HepG2 (cell line): Measurements from ENCODE around the gene RIMBP3C. TPM values are rescaled to one million over a fixed set of nuclear protein-coding genes. Genes with fewer than 3 reads are reported as not detected.

Experiments used
- ATAC-seq: fragments of 200-7000 bp; cut with Tn5 transposase; 3 replicates; pipeline ENCODE4 v1.9.1; 2020; ENCODE audit warnings: mild to moderate bottlenecking, moderate library complexity
- BruUV-seq: library from RNA; stranded (reverse); fragments of 400-500 nt; replicated peaks from 2 replicates; lab custom pipeline; 2021; lab: Mats Ljungman, UMichigan
- CTCF ChIA-PET: fragments of 300-600 bp; formaldehyde crosslinking; extraction: SDS; loops from one replicate; lab custom pipeline; 2021; ENCODE audit warnings: low total read pairs, inconsistent platforms, low intra/inter-chr PET ratio; lab: Yijun Ruan, JAX
- POLR2A ChIA-PET: fragments of 350-600 bp; sonication (Branson Sonifier 250); formaldehyde crosslinking; loops from one replicate; lab custom pipeline; 2020; ENCODE audit warnings: antibody characterized with exemption, inconsistent platforms; lab: Yijun Ruan, JAX
- DNase-seq: peaks from one replicate; pipeline ENCODE4 v3.0.0-alpha.2; 2015; ENCODE audit warnings: low spot score
- FAIRE-seq: peaks from 3 replicates; lab custom pipeline; 2011; peaks lifted over from hg19 to GRCh38; lab: Jason Lieb, UNC
- H2AFZ ChIP-seq: one replicate; pipeline ENCODE4 v1.6.1; 2011; ENCODE audit warnings: low read length, inconsistent platforms
- H3K27ac ChIP-seq: fragments of 300-600 bp; 3 replicates; pipeline ENCODE4 v1.8.0; 2011; ENCODE audit warnings: mixed run types, mild to moderate bottlenecking, mixed read lengths, low read length, inconsistent platforms; ENCODE audit not compliant: insufficient read depth; ENCODE audit errors: extremely low read length
- H3K27me3 ChIP-seq, 2 experiments: fragments of 200-600 bp in 1 of 2; 2 replicates in 1 of 2; 3 replicates in 1 of 2; pipeline versions ENCODE4 v1.6.0 to v1.8.0; 2011; ENCODE audit warnings: low read length in 2 of 2, mild to moderate bottlenecking in 2 of 2, moderate library complexity in 2 of 2, inconsistent platforms in 1 of 2; ENCODE audit not compliant: insufficient read depth in 2 of 2, control insufficient read depth in 1 of 2
- H3K36me3 ChIP-seq, 2 experiments: fragments of 200-600 bp in 1 of 2; replicated peaks in 1 of 2; 2 replicates in 1 of 2; 3 replicates in 1 of 2; pipeline versions ENCODE4 v1.5.1 to v1.8.0; 2011; ENCODE audit warnings: low read length in 2 of 2, inconsistent platforms in 1 of 2; ENCODE audit not compliant: insufficient read depth in 2 of 2, control insufficient read depth in 1 of 2
- H3K4me1 ChIP-seq: 2 replicates; pipeline ENCODE4 v1.5.1; 2012; ENCODE audit warnings: low read length, inconsistent platforms; ENCODE audit not compliant: insufficient read depth
- H3K4me2 ChIP-seq: 2 replicates; pipeline ENCODE4 v1.6.0; 2011; ENCODE audit warnings: low read depth, low read length, inconsistent platforms
- H3K4me3 ChIP-seq, 3 experiments: fragments of 200-600 bp in 1 of 3; sonication (generic), shearing (Covaris generic) in 1 of 3; replicated peaks in 1 of 3; 2 replicates each; pipeline ENCODE4 v1.5.1; 2011 to 2016; ENCODE audit warnings: low read length in 3 of 3, inconsistent platforms in 2 of 3, low read depth in 2 of 3, mild to moderate bottlenecking in 2 of 3, control low read depth in 1 of 3, mixed read lengths in 1 of 3; ENCODE audit not compliant: insufficient read depth in 1 of 3
- H3K79me2 ChIP-seq: one replicate; pipeline ENCODE4 v1.6.1; 2011; ENCODE audit warnings: low read length, inconsistent platforms; ENCODE audit not compliant: insufficient read depth
- H3K9ac ChIP-seq: 2 replicates; pipeline ENCODE4 v1.6.0; 2011; ENCODE audit warnings: mild to moderate bottlenecking, low read depth, low read length, inconsistent platforms; ENCODE audit not compliant: insufficient read depth
- H3K9me3 ChIP-seq: 2 replicates; pipeline ENCODE4 v1.5.1; 2012; ENCODE audit warnings: mild to moderate bottlenecking, low read length
- H4K20me1 ChIP-seq: 2 replicates; pipeline ENCODE4 v1.6.0; 2011; ENCODE audit warnings: inconsistent platforms, mild to moderate bottlenecking, low read length, moderate library complexity; ENCODE audit not compliant: insufficient read depth
- ATF3 ChIP-seq: sonication (generic); formaldehyde crosslinking; IDR thresholded peaks from 2 replicates; pipeline ENCODE4 v1.4.0; 2020; ENCODE audit warnings: missing genetic modification reagents
- KLF11 ChIP-seq: IDR thresholded peaks from 2 replicates; pipeline ENCODE4 v1.6.1; 2016; ENCODE audit warnings: missing compliant biosample characterization
- MAFF ChIP-seq: IDR thresholded peaks from 2 replicates; pipeline ENCODE4 v1.6.1; 2011; ENCODE audit warnings: low read depth, low read length, improper control_type of control experiment
- NCOA5 ChIP-seq: sonication (generic); formaldehyde crosslinking; IDR thresholded peaks from 2 replicates; pipeline ENCODE4 v1.4.0; 2020; ENCODE audit warnings: missing genetic modification reagents
- NFE2L2 ChIP-seq: fragments of 150-350 bp; IDR thresholded peaks from 2 replicates; pipeline ENCODE4 v1.6.1; 2014; ENCODE audit warnings: low read length
- PLRG1 ChIP-seq: fragments of 450-650 bp; conservative IDR thresholded peaks from 2 replicates; pipeline ENCODE4 v1.6.1; 2016
- ZFP36 ChIP-seq: fragments of 150-350 bp; IDR thresholded peaks from 2 replicates; pipeline ENCODE4 v1.6.1; 2018; ENCODE audit warnings: borderline replicate concordance, low read length, low read depth; ENCODE audit not compliant: partially characterized antibody
- ZFP36L1 ChIP-seq: sonication (generic); formaldehyde crosslinking; IDR thresholded peaks from 2 replicates; pipeline ENCODE4 v1.8.0; 2022; ENCODE audit warnings: mild to moderate bottlenecking, missing genetic modification reagents, moderate library complexity
- ZNF546 ChIP-seq: sonication (generic); formaldehyde crosslinking; conservative IDR thresholded peaks from 2 replicates; pipeline ENCODE4 v1.8.1; 2023; ENCODE audit warnings: mild to moderate bottlenecking, missing genetic modification reagents
- WGBS: methylation state at CpG from one replicate; pipeline ENCODE4 v1.1.6; 2017; ENCODE audit warnings: low lambda C conversion rate; 5-methylcytosine and 5-hydroxymethylcytosine counted together
- in situ Hi-C: cut with HindIII; loops from 2 replicates; pipeline ENCODE4 v1.10.0; 2017; ENCODE audit warnings: low pct_unique_long_range_greater_than_20kb; ENCODE audit not compliant: extremely low pct_ligation_motif_present
- intact Hi-C: fragments of 100-400 bp; cut with micrococcal nuclease; formaldehyde crosslinking; loops from one replicate; pipeline ENCODE4 v1.10.0; 2022; ENCODE audit not compliant: unreplicated experiment
- polyA plus RNA-seq, 8 experiments: library from polyadenylated mRNA; depleted of rRNA in 3 of 8; stranded (reverse) in 7 of 8; unstranded in 1 of 8; fragments of >200 nt; fragmentation: Illumina TruSeq in 4 of 8; extraction: Trizol in 4 of 8; gene quantifications; 2 replicates each; pipeline versions ENCODE4 v1.2.1 to v1.2.3, GENCODE V29; 2011 to 2016; ENCODE audit warnings: low read depth in 4 of 8, missing spikeins in 1 of 8, mixed read lengths in 1 of 8; ENCODE audit not compliant: insufficient read depth in 1 of 8
- total RNA-seq, 5 experiments: library from RNA; depleted of rRNA; stranded (reverse); fragments of >200 nt; fragmentation: Illumina TruSeq; extraction: Trizol; gene quantifications; 2 replicates each; pipeline ENCODE4 v1.2.3, GENCODE V29; 2016; ENCODE audit warnings: low read depth in 1 of 5
- TF ChIP-seq, protein P1 (sequence below): sonication (generic); formaldehyde crosslinking; IDR thresholded peaks from 2 replicates; pipeline ENCODE4 v1.5.1; 2020; ENCODE audit warnings: mild to moderate bottlenecking, moderate library complexity, missing genetic modification reagents

Gene RIMBP3C
- total and polyA plus RNA-seq, 2 of the 13 experiments (the other 11 are each of a cell fraction or from before 2014, with no cell fraction given), result 0.15 TPM; not detected in 1

DNA sequence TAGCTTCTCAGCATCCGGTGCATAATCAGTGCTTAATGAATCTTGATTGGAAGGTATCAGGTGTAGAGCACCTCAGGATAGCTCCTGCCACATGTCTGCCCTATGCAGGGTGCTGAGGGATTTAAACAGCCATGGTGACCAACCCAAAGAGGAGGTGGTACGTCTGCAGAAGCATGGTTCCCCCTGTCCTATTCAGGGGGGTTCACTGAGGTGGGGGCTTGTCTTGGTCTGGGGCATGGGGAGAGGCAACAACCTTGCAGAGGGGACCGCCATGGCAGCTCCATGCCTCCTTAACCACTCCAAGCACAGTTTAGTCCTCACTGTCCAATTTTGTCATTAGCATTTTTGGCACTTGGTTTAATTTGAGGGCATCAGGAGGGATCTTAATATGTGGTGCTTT lies 41.2 kb upstream of the RIMBP3C start:
- TF ChIP-seq MAFF, result no peak
- TF ChIP-seq NCOA5, result no peak
- TF ChIP-seq ZFP36L1 (CRISPR knock-in tag), result no peak
- TF ChIP-seq KLF11 (CRISPR knock-in tag), result no peak
- TF ChIP-seq NFE2L2, result no peak
- no peak for TF ChIP-seq PLRG1
- TF ChIP-seq ZNF546 (CRISPR knock-in tag), result no peak
- TF ChIP-seq, protein P1, sequence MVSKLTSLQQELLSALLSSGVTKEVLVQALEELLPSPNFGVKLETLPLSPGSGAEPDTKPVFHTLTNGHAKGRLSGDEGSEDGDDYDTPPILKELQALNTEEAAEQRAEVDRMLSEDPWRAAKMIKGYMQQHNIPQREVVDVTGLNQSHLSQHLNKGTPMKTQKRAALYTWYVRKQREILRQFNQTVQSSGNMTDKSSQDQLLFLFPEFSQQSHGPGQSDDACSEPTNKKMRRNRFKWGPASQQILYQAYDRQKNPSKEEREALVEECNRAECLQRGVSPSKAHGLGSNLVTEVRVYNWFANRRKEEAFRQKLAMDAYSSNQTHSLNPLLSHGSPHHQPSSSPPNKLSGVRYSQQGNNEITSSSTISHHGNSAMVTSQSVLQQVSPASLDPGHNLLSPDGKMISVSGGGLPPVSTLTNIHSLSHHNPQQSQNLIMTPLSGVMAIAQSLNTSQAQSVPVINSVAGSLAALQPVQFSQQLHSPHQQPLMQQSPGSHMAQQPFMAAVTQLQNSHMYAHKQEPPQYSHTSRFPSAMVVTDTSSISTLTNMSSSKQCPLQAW (CRISPR knock-in tag), result no peak
- TF ChIP-seq ATF3 (CRISPR knock-in tag), result no peak
- no peak for TF ChIP-seq ZFP36
- intact Hi-C loops, result loop anchor here (5.0 kb wide), 1 partner anchor 50 kb away; the partner anchor contains the start of gene SDF2L1
- ATAC-seq (no peak), DNase-seq (no peak), FAIRE-seq (no peak)
- in situ Hi-C loops, result no loop called here
- H3K27me3 ChIP-seq, result no peaks in the 10 kb centered on the region
- no peak overlapping the region for H3K4me3 ChIP-seq
- H3K9me3 ChIP-seq, result no peaks in the 10 kb centered on the region
- no peak overlapping the region for H3K9ac ChIP-seq
- H3K4me1 ChIP-seq, result no peaks in the 10 kb centered on the region
- no peak overlapping the region for H3K27ac ChIP-seq
- CTCF ChIA-PET, result no interaction called here
- H3K79me2 ChIP-seq, result peaks cover 91% of the 10 kb centered on the region
- H3K4me2 ChIP-seq, result no peak overlapping the region
- POLR2A ChIA-PET, result no interaction called here
- 100% methylated on average over 2 of the region's 3 CpGs for WGBS
- peaks cover 20 to 80% of the 10 kb centered on the region in 2 experiments for H3K36me3 ChIP-seq
- no TSS peak for BruUV-seq
- no peak overlapping the region for H2AFZ ChIP-seq
- peaks cover 63% of the 10 kb centered on the region for H4K20me1 ChIP-seq
